NOMO-1 (cell line): ENCODE results near the gene TBXAS1.

Source experiments
- DNase-seq, 2 experiments: peaks; one replicate each; lab custom pipeline; 2025; ENCODE audit not compliant: unreplicated experiment in 2 of 2; lab: John Stamatoyannopoulos, UW

The TBXAS1 gene

DNA sequence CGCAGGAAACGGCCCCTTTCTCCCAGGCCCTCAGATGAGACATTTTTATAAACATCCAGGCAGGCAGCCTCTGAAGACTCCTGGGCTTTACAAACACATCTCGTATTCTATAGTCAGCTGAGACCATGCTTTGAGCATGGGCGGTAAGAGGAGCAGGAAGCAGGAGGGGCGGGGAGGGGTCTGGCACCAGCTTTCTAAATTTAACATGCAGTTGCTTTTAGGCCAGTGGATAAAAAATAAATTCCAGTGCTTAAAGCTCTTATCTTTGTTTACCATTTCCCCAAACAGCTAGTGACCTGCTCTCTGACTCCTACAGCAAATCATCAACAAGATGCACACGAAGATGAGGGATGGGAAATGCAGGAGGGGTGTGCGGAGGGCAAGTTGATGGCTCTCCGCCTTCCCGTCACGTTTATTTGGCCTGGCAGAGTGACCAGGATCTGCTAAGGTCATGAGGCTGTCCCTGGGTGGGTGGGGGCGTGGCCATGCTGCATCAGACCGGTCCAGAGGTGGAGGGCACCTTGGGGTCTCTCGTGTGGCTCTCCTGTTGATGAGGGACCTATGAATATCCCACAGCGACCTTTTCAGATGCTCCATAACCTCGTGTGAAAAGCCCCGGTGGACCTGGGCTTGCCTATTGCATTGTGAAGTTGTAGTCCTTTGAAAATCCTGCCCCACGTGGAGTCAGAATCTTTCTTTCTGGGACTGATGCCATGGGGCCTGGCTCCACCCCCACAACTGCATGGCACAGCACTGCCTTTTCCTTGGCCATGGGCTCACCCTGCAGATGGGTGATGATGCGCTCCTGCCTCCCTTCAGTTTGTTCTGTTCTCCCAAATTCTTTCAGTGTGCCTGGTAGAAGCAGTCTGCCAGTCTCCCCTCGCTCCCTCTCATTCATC is 166.2 kb downstream of the TBXAS1 start:
- DNase-seq: no peak

DNA sequence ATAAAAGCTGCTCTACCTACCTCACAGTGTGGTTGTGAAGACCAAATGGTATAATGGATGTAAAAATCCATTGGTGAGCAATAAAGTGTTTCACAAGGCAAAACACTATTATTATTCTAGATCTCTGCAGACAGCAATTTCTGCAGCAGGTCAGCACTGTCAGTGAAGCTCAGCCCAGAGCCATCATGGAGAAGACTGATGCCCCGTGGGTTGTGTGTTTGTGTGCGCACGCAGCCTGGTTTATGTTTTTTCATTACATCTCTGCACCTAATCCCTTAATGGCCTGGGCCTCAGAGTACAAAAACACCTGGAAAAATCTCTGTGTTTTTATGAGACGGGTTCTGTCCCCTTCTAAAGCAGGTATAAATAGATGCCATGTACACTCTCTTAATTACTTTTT is 169.5 kb downstream of the TBXAS1 start:
- no peak for DNase-seq

DNA sequence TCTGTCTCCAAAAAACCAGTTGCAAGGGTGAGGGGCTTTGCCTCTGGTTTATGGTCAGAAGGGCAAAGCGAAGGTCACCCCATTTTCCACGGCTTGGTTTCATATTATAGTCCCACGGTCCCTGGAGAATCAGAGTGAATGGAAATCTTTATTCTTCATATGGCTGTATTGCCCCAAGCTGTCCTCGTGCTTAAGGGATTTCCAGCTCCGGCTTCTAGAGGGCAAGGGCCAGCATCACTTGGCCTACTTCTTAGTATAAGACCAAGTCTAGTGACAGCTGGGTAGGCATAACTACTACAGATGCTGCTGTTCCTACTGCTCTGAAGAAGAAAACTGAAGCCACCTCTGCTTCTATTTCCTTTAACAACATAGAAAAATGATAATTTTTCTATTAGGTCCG is 170.5 kb downstream of the TBXAS1 start:
- DNase-seq: no peak

GRCh38 chr7:140000666-140001268 is 171.7 kb downstream of the TBXAS1 start:
- DNase-seq: no peak

DNA sequence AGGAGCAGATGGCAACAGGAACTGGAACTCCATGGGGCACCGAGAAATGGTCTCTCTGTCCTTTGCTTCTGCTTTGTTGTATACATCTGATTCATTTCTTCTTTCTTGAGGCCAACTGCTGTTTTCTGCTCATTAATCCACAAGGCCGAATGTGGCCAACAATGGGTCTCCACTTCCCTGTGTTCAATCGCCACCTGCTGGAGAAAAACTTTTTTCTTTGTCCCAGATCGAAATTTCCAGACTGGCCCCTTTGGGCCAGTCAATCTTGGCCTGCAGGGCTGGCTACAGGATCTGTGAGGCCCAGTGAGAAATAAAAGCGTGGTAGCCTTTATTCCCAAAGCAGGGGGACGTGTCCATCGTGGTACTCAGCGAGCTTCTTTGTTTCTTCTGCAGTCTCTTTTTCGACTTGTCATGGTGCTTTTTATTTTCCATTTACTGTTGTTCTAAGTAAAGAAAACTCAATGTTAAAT is 174.9 kb downstream of the TBXAS1 start:
- peak; percentile 35 to 60 for DNase-seq

DNA sequence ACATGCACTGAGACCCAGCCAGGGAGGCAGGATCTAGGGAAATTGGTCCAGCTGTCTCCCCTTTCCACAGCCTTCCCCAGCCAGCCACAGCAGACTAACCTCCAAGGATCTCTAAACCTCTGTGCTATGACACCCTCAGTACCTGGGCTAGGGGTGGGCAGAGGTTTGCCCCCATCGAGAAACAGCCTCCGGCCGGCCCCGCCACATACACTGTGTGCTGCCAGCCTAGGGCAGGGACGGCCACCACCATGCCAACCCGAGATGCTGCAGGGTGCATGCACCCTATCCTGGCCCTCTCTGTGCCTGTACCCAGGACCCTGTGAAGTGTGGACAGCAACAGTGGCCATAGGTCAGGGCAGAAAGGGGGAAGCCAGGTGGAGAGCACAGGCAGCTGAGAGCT is 175.6 kb downstream of the TBXAS1 start:
- DNase-seq: no peak

GRCh38 chr7:140005341-140005740 is 176.3 kb downstream of the TBXAS1 start:
- no peak for DNase-seq

- DNase-seq: no peak
Measured at GRCh38 chr7:140005754-140006503, 176.9 kb downstream of the TBXAS1 start.

DNA sequence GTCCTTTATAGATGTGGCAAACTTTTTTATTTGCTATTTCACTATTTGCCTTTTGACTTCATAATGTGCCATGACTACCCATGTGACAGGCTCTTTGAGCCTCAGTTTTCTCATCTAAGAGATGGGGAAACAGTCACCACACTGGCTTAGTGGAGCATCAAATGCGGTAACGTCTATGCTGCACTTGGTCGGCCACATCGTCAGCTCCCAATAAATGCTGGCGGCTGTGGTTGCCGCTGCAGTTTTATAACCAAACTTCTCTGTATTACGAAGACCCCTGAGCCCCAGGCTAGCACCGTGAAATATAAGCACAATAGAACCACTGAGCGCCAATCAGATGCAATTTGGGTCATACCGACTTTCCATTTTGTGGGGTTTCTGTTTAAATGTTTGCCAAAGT is 177.5 kb downstream of the TBXAS1 start:
- DNase-seq: no peak

DNA sequence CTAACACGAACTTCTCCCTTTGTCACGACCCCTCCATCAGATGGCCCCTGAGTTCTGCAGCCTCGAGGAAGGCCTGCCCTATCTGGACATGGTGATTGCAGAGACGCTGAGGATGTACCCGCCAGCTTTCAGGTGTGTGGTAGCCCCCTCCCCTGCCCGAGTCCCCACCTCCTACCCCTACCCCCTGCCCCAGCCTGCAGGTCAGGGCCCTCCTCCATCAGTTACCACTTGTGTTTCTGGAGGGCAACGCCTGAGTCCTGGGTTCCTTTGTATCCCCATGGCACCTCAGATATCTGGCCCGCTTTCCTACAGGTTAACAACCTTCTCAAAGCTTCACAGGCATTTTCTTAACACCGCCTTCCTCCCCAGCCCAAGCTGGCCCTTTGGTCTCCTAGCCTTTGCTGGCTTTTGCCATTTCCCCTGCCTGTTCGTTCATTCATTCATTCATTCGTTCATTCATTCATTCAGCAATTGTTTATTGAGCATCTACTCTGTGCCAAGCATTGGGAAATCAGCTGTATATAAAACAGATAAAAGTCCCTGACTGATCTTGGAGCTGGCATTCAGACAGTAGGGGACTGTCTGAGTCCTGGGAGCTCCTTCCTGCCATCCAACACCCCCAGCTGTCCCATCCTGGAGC is 178.1 kb downstream of the TBXAS1 start:
- no peak for DNase-seq

DNA sequence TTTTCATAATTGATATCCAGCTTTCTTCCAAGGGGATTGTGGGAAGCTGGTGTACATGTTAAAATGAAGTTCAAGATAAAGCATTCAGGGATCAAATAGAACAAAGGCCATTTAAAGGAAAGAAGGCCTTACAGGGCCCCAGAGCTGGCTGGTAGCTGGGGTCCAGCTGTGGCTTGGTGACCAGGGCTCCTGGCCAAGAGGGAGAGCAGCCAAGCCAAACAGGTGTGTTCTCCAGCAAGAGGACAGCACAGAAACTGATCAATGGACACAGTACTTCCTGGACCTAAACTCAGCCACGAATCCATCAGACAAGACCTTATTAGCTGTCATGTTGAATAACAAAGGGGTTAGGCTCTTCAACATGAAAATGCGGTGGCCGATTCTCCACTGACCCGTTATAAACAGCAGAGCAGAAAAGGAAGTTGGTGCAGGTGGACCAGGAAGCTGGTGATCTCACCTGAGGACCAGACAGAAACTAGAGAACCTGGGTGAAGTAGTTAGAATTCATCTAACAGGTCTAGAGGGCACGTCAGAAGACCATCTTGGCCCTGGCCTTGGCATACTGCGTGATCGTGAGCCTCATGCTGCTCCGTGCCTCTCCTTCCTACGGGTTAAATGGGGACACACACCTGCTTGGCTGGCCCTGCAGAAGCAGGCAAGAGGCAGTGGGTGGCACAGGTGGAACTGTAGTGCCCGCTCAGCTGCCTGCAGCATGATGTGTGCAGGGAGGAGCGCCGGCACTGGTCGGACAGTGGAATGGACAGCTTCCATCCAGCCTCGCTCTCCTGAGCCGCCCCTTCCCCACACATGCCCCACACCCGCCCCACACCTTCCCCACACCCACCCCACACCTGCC is 179.9 kb downstream of the TBXAS1 start:
- DNase-seq: no peak

DNA sequence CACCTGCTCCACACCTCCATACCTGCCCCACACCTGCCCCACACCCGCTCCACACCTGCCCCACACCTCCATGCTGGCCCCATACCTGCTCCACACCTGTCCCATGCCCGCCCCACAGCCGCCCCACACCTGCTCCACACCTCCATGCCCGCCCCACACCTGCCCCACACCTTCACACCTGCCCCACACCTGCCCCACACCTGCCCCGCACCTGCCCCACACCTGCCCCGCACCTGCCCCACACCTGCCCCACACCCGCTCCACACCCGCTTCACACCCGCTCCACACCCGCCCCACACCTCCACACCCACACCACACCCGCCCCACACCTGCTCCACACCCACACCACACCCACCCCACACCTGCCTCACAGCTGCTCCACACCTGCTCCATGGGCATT is 180.7 kb downstream of the TBXAS1 start:
- DNase-seq: no peak

- DNase-seq: no peak
Measured at GRCh38 chr7:140010194-140010895, 181.3 kb downstream of the TBXAS1 start.

GRCh38 chr7:140013676-140014075 is 184.6 kb downstream of the TBXAS1 start:
- no peak for DNase-seq

DNA sequence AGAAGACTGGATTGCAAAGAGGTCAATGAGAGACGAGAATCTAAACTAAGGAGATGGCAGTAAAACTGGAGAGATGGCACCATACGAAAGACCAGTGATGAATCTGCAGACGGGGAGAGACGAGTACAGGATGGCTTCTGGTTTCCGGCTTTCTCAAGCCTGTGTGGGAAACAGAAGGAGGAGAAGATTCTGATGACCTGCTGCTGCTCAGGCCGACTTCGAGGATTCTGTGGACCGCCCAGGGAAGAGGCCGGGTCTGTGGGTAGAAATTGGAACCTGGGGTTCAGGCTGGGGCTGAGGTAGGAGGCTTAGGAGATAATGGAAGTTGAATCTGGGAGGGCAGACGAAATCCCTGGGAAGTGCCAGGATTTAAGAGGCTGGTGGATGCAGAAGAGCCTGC is 185.1 kb downstream of the TBXAS1 start:
- no peak for DNase-seq

GRCh38 chr7:140015471-140015970 is 186.5 kb downstream of the TBXAS1 start:
- no peak for DNase-seq

GRCh38 chr7:140016540-140016939 is 187.5 kb downstream of the TBXAS1 start:
- no peak for DNase-seq

- DNase-seq: no peak
Measured at GRCh38 chr7:140017034-140017433, 188.0 kb downstream of the TBXAS1 start.

DNA sequence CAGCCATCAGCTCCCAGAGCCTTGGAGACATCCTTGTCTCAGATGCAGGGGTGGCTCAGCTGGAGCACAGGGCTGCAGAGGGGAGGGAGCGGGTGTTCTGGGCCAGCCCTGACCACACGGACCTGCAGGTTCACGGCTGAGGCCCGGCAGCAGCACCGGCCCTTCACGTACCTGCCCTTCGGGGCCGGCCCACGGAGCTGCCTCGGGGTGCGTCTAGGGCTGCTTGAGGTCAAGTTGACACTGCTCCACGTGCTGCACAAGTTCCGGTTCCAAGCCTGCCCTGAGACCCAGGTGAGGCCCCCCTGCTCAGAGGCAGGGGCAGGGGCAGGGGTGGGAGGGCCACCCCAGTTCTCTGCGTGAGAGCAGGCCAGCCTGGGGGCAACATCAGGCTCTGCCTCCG is 188.5 kb downstream of the TBXAS1 start:
- no peak for DNase-seq
